HG03135 (cell line): ENCODE results near the gene MMAB.

Experiments
- ATAC-seq: cut with Tn5 transposase; IDR thresholded peaks from one replicate; pipeline ENCODE4 v1.9.1; 2021; ENCODE audit warnings: mild to moderate bottlenecking, moderate library complexity; ENCODE audit not compliant: unreplicated experiment

Gene MMAB

GRCh38 chr12:109518820-109519665 is 54.3 kb downstream of the MMAB start:
- ATAC-seq, result no peak

DNA sequence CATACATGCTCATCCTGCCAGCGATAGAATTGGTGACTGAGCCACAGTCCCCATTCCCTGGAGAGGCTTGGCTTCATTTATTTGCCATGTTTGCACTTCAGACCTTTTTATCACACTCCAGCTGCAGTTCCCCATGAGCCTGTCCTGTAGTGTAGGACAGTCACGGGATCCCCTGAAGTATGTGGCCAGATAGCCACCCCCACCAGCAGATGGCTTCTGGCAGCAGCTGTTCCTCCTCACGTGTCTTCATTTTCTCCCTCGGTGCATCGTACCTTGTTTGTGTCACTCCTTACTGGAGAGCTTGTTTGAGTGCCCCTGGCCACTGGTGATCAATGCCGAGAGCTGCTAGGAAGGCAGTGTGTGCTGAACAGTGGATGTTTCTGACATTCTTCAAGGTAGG is 55.7 kb downstream of the MMAB start:
- ATAC-seq, result no peak

GRCh38 chr12:109513977-109514376 is 59.3 kb downstream of the MMAB start:
- no peak for ATAC-seq

- ATAC-seq, result no peak
These were observed 60.3 kb downstream of the MMAB start for GRCh38 chr12:109513051-109513450.

- no peak for ATAC-seq
These were observed 60.7 kb downstream of the MMAB start for GRCh38 chr12:109512608-109513007.

GRCh38 chr12:109510196-109510595 is 63.1 kb downstream of the MMAB start:
- ATAC-seq, result no peak

- no peak for ATAC-seq
These were observed 69.2 kb downstream of the MMAB start for GRCh38 chr12:109504068-109504467.
